Hepatocyte (in vitro differentiated cells): ENCODE results near the gene PHACTR1. TPM values are rescaled to one million over a fixed set of nuclear protein-coding genes. Genes with fewer than 3 reads are reported as not detected.

Experiments used
- DNase-seq: peaks from one replicate; pipeline ENCODE4 v3.0.0-alpha.2; 2016; ENCODE audit warnings: low spot score
- H2AFZ ChIP-seq: fragments of 200-600 bp; sonication (generic); 2 replicates; pipeline ENCODE4 v1.6.0; 2016; ENCODE audit warnings: antibody characterized with exemption, mild to moderate bottlenecking
- H3K27ac ChIP-seq: fragments of 200-600 bp; sonication (generic); 2 replicates; pipeline ENCODE4 v1.5.1; 2016; ENCODE audit warnings: mild to moderate bottlenecking
- H3K27me3 ChIP-seq: fragments of 200-600 bp; sonication (generic); 2 replicates; pipeline ENCODE4 v1.6.1; 2016
- H3K36me3 ChIP-seq: fragments of 200-600 bp; sonication (generic); replicated peaks from 2 replicates; pipeline ENCODE4 v1.5.1; 2016; ENCODE audit warnings: low read depth; ENCODE audit not compliant: insufficient read depth
- H3K4me1 ChIP-seq: fragments of 200-600 bp; sonication (generic); 2 replicates; pipeline ENCODE4 v1.5.1; 2016; ENCODE audit warnings: mild to moderate bottlenecking, moderate library complexity; ENCODE audit not compliant: insufficient read depth
- H3K4me2 ChIP-seq: fragments of 200-600 bp; sonication (generic); 2 replicates; pipeline ENCODE4 v1.6.0; 2016
- H3K4me3 ChIP-seq: fragments of 200-600 bp; sonication (generic); 2 replicates; pipeline ENCODE4 v1.5.1; 2016; ENCODE audit warnings: mild to moderate bottlenecking
- H3K79me2 ChIP-seq: fragments of 200-600 bp; sonication (generic); 2 replicates; pipeline ENCODE4 v1.6.0; 2017; ENCODE audit warnings: mild to moderate bottlenecking
- H3K9me2 ChIP-seq: fragments of 200-600 bp; sonication (generic); replicated peaks from 2 replicates; pipeline ENCODE4 v1.6.0; 2017; ENCODE audit warnings: mild to moderate bottlenecking; ENCODE audit not compliant: insufficient read depth
- H3K9me3 ChIP-seq: fragments of 200-600 bp; sonication (generic); 2 replicates; pipeline ENCODE4 v1.5.1; 2016; ENCODE audit warnings: low read depth, mild to moderate bottlenecking
- H4K20me1 ChIP-seq: fragments of 200-600 bp; sonication (generic); 2 replicates; pipeline ENCODE4 v1.6.0; 2016; ENCODE audit warnings: mild to moderate bottlenecking; ENCODE audit not compliant: insufficient read depth, poor library complexity, severe bottlenecking
- CTCF ChIP-seq: fragments of 200-600 bp; sonication (generic); IDR thresholded peaks from 2 replicates; pipeline ENCODE4 v1.5.1; 2016; ENCODE audit warnings: antibody characterized with exemption, mild to moderate bottlenecking; ENCODE audit not compliant: poor library complexity
- EZH2 ChIP-seq: fragments of 200-600 bp; sonication (generic); IDR thresholded peaks from 2 replicates; pipeline ENCODE4 v1.6.1; 2016; ENCODE audit warnings: antibody characterized with exemption, mild to moderate bottlenecking, borderline replicate concordance
- EZH2phosphoT487 ChIP-seq: fragments of 200-600 bp; sonication (generic); IDR thresholded peaks from one replicate; pipeline ENCODE4 v1.6.1; 2018; ENCODE audit warnings: antibody characterized with exemption, mild to moderate bottlenecking, low read depth, moderate library complexity; ENCODE audit not compliant: unreplicated experiment, severe bottlenecking
- WGBS: methylation state at CpG from one replicate; pipeline ENCODE4 v1.1.6; 2016; ENCODE audit warnings: low lambda C conversion rate; ENCODE audit errors: missing lambda C conversion rate; 5-methylcytosine and 5-hydroxymethylcytosine counted together
- polyA plus RNA-seq: library from polyadenylated mRNA; unstranded; fragments of >200 nt; fragmentation: Nextera tagmentation; extraction: Ambion mirVana; gene quantifications from 2 replicates; pipeline ENCODE4 v1.2.1, GENCODE V29; 2016
- total RNA-seq: library from RNA; depleted of rRNA; stranded (reverse); fragments of >200 nt; gene quantifications from 2 replicates; pipeline ENCODE4 v1.2.3, GENCODE V29; 2014

The PHACTR1 gene
- total and polyA plus RNA-seq, 2 experiments from 2014 or later, result 3.0 to 4.3 TPM

- peak overlapping the region; percentile 63 for H3K27ac ChIP-seq
- DNase-seq, result peak; percentile 12
Measured at GRCh38 chr6:12952318-12952717, 235.8 kb downstream of the PHACTR1 start.

GRCh38 chr6:12955956-12956355 lies 239.4 kb downstream of the PHACTR1 start:
- no peak overlapping the region for H3K4me2 ChIP-seq

More at GRCh38 chr6:12952318-12952717, 235.8 kb downstream of the PHACTR1 start:
- no peaks in the 10 kb centered on the region for H3K9me3 ChIP-seq
- H4K20me1 ChIP-seq, result no peaks in the 10 kb centered on the region
- H3K4me2 ChIP-seq, result no peak overlapping the region
- no peak overlapping the region for H2AFZ ChIP-seq
- no peak overlapping the region for H3K4me3 ChIP-seq
- no peaks in the 10 kb centered on the region for H3K9me2 ChIP-seq
- no peaks in the 10 kb centered on the region for H3K36me3 ChIP-seq
- TF ChIP-seq CTCF, result no peak
- no peak for TF ChIP-seq EZH2phosphoT487
- TF ChIP-seq EZH2, result no peak
- H3K4me1 ChIP-seq, result peaks cover 4% of the 10 kb centered on the region
- no peaks in the 10 kb centered on the region for H3K79me2 ChIP-seq
- peaks cover 14% of the 10 kb centered on the region for H3K27me3 ChIP-seq
- WGBS, result 55% methylated on average over 4 of the region's 4 CpGs

GRCh38 chr6:12956991-12957320 lies 240.4 kb downstream of the PHACTR1 start:
- Histone ChIP-seq H2AFZ (peak overlapping the region; percentile 91), H3K36me3 (no peaks in the 10 kb centered on the region), H4K20me1 (no peaks in the 10 kb centered on the region), H3K9me3 (no peaks in the 10 kb centered on the region), H3K27me3 (peaks cover 37% of the 10 kb centered on the region), H3K79me2 (no peaks in the 10 kb centered on the region), H3K9me2 (no peaks in the 10 kb centered on the region), H3K4me3 (peak overlapping the region; percentile 59), H3K27ac (peak overlapping the region; percentile 57), H3K4me2 (peak overlapping the region; percentile 89), H3K4me1 (peaks cover 10% of the 10 kb centered on the region)
- 18% methylated on average over 6 of the region's 6 CpGs for WGBS
- TF ChIP-seq CTCF, result no peak
- no peak for TF ChIP-seq EZH2phosphoT487
- no peak for TF ChIP-seq EZH2
- DNase-seq, result no peak

More at GRCh38 chr6:12955956-12956355, 239.4 kb downstream of the PHACTR1 start:
- DNase-seq, result no peak
- H3K9me3 ChIP-seq, result no peaks in the 10 kb centered on the region
- peaks cover 37% of the 10 kb centered on the region for H3K27me3 ChIP-seq
- H3K4me3 ChIP-seq, result no peak overlapping the region
- TF ChIP-seq CTCF (no peak), EZH2phosphoT487 (no peak), EZH2 (no peak)
- H2AFZ ChIP-seq, result no peak overlapping the region
- no peaks in the 10 kb centered on the region for H4K20me1 ChIP-seq
- no peaks in the 10 kb centered on the region for H3K36me3 ChIP-seq
- H3K9me2 ChIP-seq, result no peaks in the 10 kb centered on the region
- H3K27ac ChIP-seq, result no peak overlapping the region
- H3K4me1 ChIP-seq, result peaks cover 13% of the 10 kb centered on the region
- no peaks in the 10 kb centered on the region for H3K79me2 ChIP-seq
- WGBS, result 39% methylated on average over 5 of the region's 5 CpGs
